H9 (cell line): ENCODE results near the gene HDLBP. TPM values are rescaled to one million over a fixed set of nuclear protein-coding genes. Genes with fewer than 3 reads are reported as not detected.

Experiments
- DNase-seq: peaks from one replicate; pipeline ENCODE4 v3.0.0-alpha.2; 2017
- H2AFZ ChIP-seq: one replicate; pipeline ENCODE4 v1.6.1; 2013; ENCODE audit warnings: mild to moderate bottlenecking, low read length, control low read depth, moderate library complexity
- H2AK5ac ChIP-seq: 2 replicates; pipeline ENCODE4 v1.6.1; 2013; ENCODE audit warnings: low read length, control low read depth, mixed read lengths; ENCODE audit not compliant: insufficient read length
- H2BK120ac ChIP-seq: one replicate; pipeline ENCODE4 v1.6.1; 2013; ENCODE audit warnings: low read depth, mild to moderate bottlenecking, low read length, control low read depth, inconsistent platforms; ENCODE audit not compliant: poor library complexity, severe bottlenecking
- H2BK12ac ChIP-seq: 2 replicates; pipeline ENCODE4 v1.6.1; 2013; ENCODE audit warnings: low read length, control low read depth, mixed read lengths, low read depth; ENCODE audit not compliant: insufficient read length
- H2BK15ac ChIP-seq: 2 replicates; pipeline ENCODE4 v1.6.1; 2013; ENCODE audit warnings: low read depth, low read length, control low read depth
- H2BK20ac ChIP-seq: one replicate; pipeline ENCODE4 v1.6.1; 2013; ENCODE audit warnings: low read depth, mild to moderate bottlenecking, low read length, control low read depth, inconsistent platforms; ENCODE audit not compliant: poor library complexity, severe bottlenecking
- H2BK5ac ChIP-seq: 2 replicates; pipeline ENCODE4 v1.6.1; 2013; ENCODE audit warnings: low read length, control low read depth, mixed read lengths; ENCODE audit not compliant: insufficient read length
- H3K14ac ChIP-seq: 2 replicates; pipeline ENCODE4 v1.6.1; 2013; ENCODE audit warnings: low read length, control low read depth; ENCODE audit not compliant: insufficient read depth
- H3K18ac ChIP-seq: 2 replicates; pipeline ENCODE4 v1.6.1; 2013; ENCODE audit warnings: low read depth, mild to moderate bottlenecking, mixed read lengths, low read length, control low read depth; ENCODE audit not compliant: insufficient read length
- H3K23ac ChIP-seq: 2 replicates; pipeline ENCODE4 v1.6.1; 2013; ENCODE audit warnings: low read length, control low read depth, mixed read lengths, low read depth; ENCODE audit not compliant: insufficient read length
- H3K23me2 ChIP-seq: 2 replicates; pipeline ENCODE4 v1.6.1; 2013; ENCODE audit warnings: low read depth, mild to moderate bottlenecking, mixed read lengths, low read length, control low read depth; ENCODE audit not compliant: insufficient read length, poor library complexity, severe bottlenecking
- H3K27ac ChIP-seq: 2 replicates; pipeline ENCODE4 v1.5.1; 2013; ENCODE audit warnings: low read length, control low read depth, mixed read lengths, low read depth; ENCODE audit not compliant: insufficient read length
- H3K27me3 ChIP-seq: 2 replicates; pipeline ENCODE4 v1.6.1; 2013; ENCODE audit warnings: low read length, control low read depth, inconsistent platforms; ENCODE audit not compliant: insufficient read depth
- H3K4ac ChIP-seq: 2 replicates; pipeline ENCODE4 v1.6.1; 2013; ENCODE audit warnings: low read depth, mild to moderate bottlenecking, control low read depth, inconsistent platforms, low read length, moderate library complexity
- H3K4me1 ChIP-seq: 2 replicates; pipeline ENCODE4 v1.6.1; 2013; ENCODE audit warnings: low read length, control low read depth, inconsistent platforms; ENCODE audit not compliant: insufficient read depth
- H3K4me2 ChIP-seq: 2 replicates; pipeline ENCODE4 v1.6.1; 2013; ENCODE audit warnings: low read length, control low read depth, mixed read lengths; ENCODE audit not compliant: insufficient read length, insufficient read depth
- H3K56ac ChIP-seq: 2 replicates; pipeline ENCODE4 v1.6.1; 2013; ENCODE audit warnings: low read depth, mild to moderate bottlenecking, mixed read lengths, low read length, control low read depth; ENCODE audit not compliant: insufficient read length
- H3K79me1 ChIP-seq: 2 replicates; pipeline ENCODE4 v1.6.1; 2013; ENCODE audit warnings: low read depth, mild to moderate bottlenecking, moderate library complexity, low read length, control low read depth, inconsistent platforms; ENCODE audit not compliant: insufficient read depth, poor library complexity, severe bottlenecking
- H3K79me2 ChIP-seq: 2 replicates; pipeline ENCODE4 v1.6.1; 2013; ENCODE audit warnings: low read length, control low read depth, inconsistent platforms; ENCODE audit not compliant: insufficient read depth
- H3K9ac ChIP-seq: 2 replicates; pipeline ENCODE4 v1.6.1; 2013; ENCODE audit warnings: low read length, control low read depth, mixed read lengths; ENCODE audit not compliant: insufficient read length; ENCODE audit errors: extremely low read depth
- H3K9me3 ChIP-seq: one replicate; pipeline ENCODE4 v1.6.1; 2013; ENCODE audit warnings: low read depth, low read length, inconsistent platforms; ENCODE audit not compliant: control insufficient read depth
- H3T11ph ChIP-seq: one replicate; pipeline ENCODE4 v1.6.1; 2013; ENCODE audit warnings: mild to moderate bottlenecking, low read length, control low read depth, inconsistent platforms
- H4K20me1 ChIP-seq: one replicate; pipeline ENCODE4 v1.6.1; 2013; ENCODE audit not compliant: control insufficient read depth, insufficient read length, insufficient read depth
- H4K5ac ChIP-seq: 2 replicates; pipeline ENCODE4 v1.6.1; 2013; ENCODE audit warnings: low read depth, mild to moderate bottlenecking, mixed read lengths, low read length, control low read depth; ENCODE audit not compliant: insufficient read length
- H4K8ac ChIP-seq: replicated peaks from 2 replicates; pipeline ENCODE4 v1.6.1; 2013; ENCODE audit warnings: low read length, control low read depth, mixed read lengths, low read depth; ENCODE audit not compliant: insufficient read length
- H4K91ac ChIP-seq: 2 replicates; pipeline ENCODE4 v1.6.1; 2013; ENCODE audit warnings: low read depth, mild to moderate bottlenecking, moderate library complexity, mixed read lengths, low read length, control low read depth; ENCODE audit not compliant: insufficient read length
- H3K27ac Mint-ChIP-seq, 3 experiments: 2 replicates in 2 of 3; 3 replicates in 1 of 3; pipeline ENCODE4 v1.8.0; 2020 to 2021; ENCODE audit warnings: mixed read lengths in 3 of 3, mild to moderate bottlenecking in 1 of 3, moderate library complexity in 1 of 3
- H3K27me3 Mint-ChIP-seq: 2 replicates; pipeline ENCODE4 v1.8.0; 2021; ENCODE audit warnings: low read depth, mild to moderate bottlenecking, moderate library complexity, mixed read lengths
- H3K36me3 Mint-ChIP-seq, 3 experiments: 2 replicates in 2 of 3; 3 replicates in 1 of 3; pipeline ENCODE4 v1.8.0; 2020 to 2021; ENCODE audit warnings: low read depth in 3 of 3, mixed read lengths in 3 of 3; ENCODE audit not compliant: insufficient read depth in 1 of 3
- H3K4me1 Mint-ChIP-seq, 2 experiments: 2 replicates each; pipeline ENCODE4 v1.8.0; 2020; ENCODE audit warnings: mixed read lengths in 2 of 2
- H3K4me3 Mint-ChIP-seq, 2 experiments: 2 replicates in 1 of 2; 3 replicates in 1 of 2; pipeline ENCODE4 v1.8.0; 2020 to 2021; ENCODE audit warnings: mild to moderate bottlenecking in 2 of 2, mixed read lengths in 2 of 2, moderate library complexity in 1 of 2
- H3K9me3 Mint-ChIP-seq, 2 experiments: 2 replicates in 1 of 2; 3 replicates in 1 of 2; pipeline ENCODE4 v1.8.0; 2020; ENCODE audit warnings: mild to moderate bottlenecking in 2 of 2, mixed read lengths in 2 of 2, moderate library complexity in 1 of 2
- CTCF ChIP-seq: fragments of 200-600 bp; sonication (generic); conservative IDR thresholded peaks from 3 replicates; pipeline ENCODE4 v1.8.0; 2021; ENCODE audit warnings: antibody characterized with exemption, mild to moderate bottlenecking
- WGBS: extraction: QIAGEN DNeasy Blood & Tissue Kit; methylation state at CpG from one replicate; pipeline ENCODE4 v1.1.7; 2013; ENCODE audit warnings: missing lambda C conversion rate, low lambda C conversion rate, mixed read lengths; ENCODE audit not compliant: insufficient read length; ENCODE audit errors: extremely low coverage; 5-methylcytosine and 5-hydroxymethylcytosine counted together
- total RNA-seq: library from RNA; stranded (reverse); gene quantifications from 2 replicates; pipeline ENCODE4 v1.2.1, GENCODE V29; 2021

Gene HDLBP
- total RNA-seq, 1 experiment from 2014 or later = 364 TPM

- no CpG with 5 or more reads among the region's 9 CpGs for WGBS
- peaks cover 0 to 6% (median 3%) of the 10 kb centered on the region in 3 experiments; a peak in 4 of 7 replicates for H3K36me3 Mint-ChIP-seq
Measured at GRCh38 chr2:241286348-241287090, 29.0 kb downstream of the HDLBP start.

More at GRCh38 chr2:241286348-241287090, 29.0 kb downstream of the HDLBP start:
- Histone ChIP-seq H3K56ac (no peak overlapping the region), H3K23me2 (no peaks in the 10 kb centered on the region), H3K4me2 (no peak overlapping the region), H2BK12ac (no peak overlapping the region), H3K27ac (no peak overlapping the region), H3K14ac (no peak overlapping the region; the same call in 1 of the 2 replicates), H3K9ac (no peak overlapping the region), H3K4me1 (no peaks in the 10 kb centered on the region; the same call in 1 of the 2 replicates), H2BK15ac (no peak overlapping the region), H4K91ac (no peak overlapping the region), H3K27me3 (no peaks in the 10 kb centered on the region), H3K23ac (no peak overlapping the region), H3T11ph (no peak overlapping the region), H3K4ac (no peak overlapping the region), H2BK120ac (no peak overlapping the region), H3K79me2 (peaks cover 9% of the 10 kb centered on the region; the same call in 1 of the 2 replicates), H3K18ac (no peak overlapping the region), H2AFZ (no peak overlapping the region), H4K5ac (no peak overlapping the region), H2AK5ac (no peak overlapping the region), H3K9me3 (no peaks in the 10 kb centered on the region), H4K8ac (no peak overlapping the region), H2BK20ac (no peak overlapping the region), H3K79me1 (peaks cover 5% of the 10 kb centered on the region), H2BK5ac (no peak overlapping the region), H4K20me1 (no peaks in the 10 kb centered on the region)
- peaks cover 6% of the 10 kb centered on the region in 2 experiments for H3K4me1 Mint-ChIP-seq
- H3K4me3 Mint-ChIP-seq = no peak overlapping the region
- H3K9me3 Mint-ChIP-seq = no peaks in the 10 kb centered on the region
- peak overlapping the region; percentile 8 to 86 (median 35); a peak in 4 of 7 replicates for H3K27ac Mint-ChIP-seq
- TF ChIP-seq CTCF = no peak
- no peaks in the 10 kb centered on the region for H3K27me3 Mint-ChIP-seq
- DNase-seq = no peak
